ENCODE results near the gene PTPRD. TPM values are rescaled to one million over a fixed set of nuclear protein-coding genes. Genes with fewer than 3 reads are reported as not detected.
"Not testable (repeated sequence)": the region's sequence is repeated elsewhere in the genome, so short reads cannot be mapped to it uniquely, and the experiment has no call there.

Gene PTPRD
- total and polyA plus RNA-seq, 2 of the 4 experiments (the other 2 are of a cell fraction): 0.07 to 0.18 TPM

DNA sequence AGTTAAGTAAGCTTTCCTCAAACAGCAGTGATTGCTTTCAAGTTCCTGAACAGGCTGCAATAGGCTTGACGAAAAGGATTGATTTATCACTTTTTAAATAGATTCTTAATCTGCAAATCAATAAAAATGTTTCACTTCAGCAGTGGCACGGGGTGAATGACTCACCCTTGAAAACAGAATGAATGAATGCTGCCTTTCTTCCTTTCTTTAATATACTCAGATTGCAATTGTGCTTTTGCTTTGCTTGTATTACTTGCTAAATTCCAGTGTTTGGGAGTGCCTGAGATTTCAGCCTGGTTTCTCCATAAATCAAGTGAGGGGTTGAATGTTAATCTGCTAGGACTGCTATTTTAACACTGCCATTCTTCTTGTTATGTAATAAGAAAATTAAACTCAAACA is 1293.8 kb downstream of the PTPRD start:
- Histone ChIP-seq H3K9ac (ENCODE audit: low read depth, low read length) (no peak overlapping the region), H3K9me1 (ENCODE audit: insufficient read depth, low read length) (no peaks in the 10 kb centered on the region), H3K14ac (replicated peaks; ENCODE audit: low read depth, low read length) (no peak overlapping the region), H2AK5ac (ENCODE audit: low read depth, low read length) (no peak overlapping the region), H4K8ac (ENCODE audit: low read depth in 2 of 2, low read length in 2 of 2) (no peak overlapping the region), H3K36me3 (ENCODE audit: control insufficient read depth, insufficient read depth, low read length) (no peaks in the 10 kb centered on the region), H2BK15ac (ENCODE audit: low read depth, low read length) (no peak overlapping the region), H3K4me2 (ENCODE audit: low read depth, low read length) (no peak overlapping the region), H4K20me1 (ENCODE audit: insufficient read depth, low read length) (no peaks in the 10 kb centered on the region), H2AK9ac (replicated peaks; ENCODE audit: low read depth, low read length, poor library complexity) (no peak overlapping the region), H3K4me1 (ENCODE audit: control insufficient read depth, insufficient read depth, low read length) (no peaks in the 10 kb centered on the region), H4K91ac (ENCODE audit: insufficient read depth, low read depth, low read length) (no peak overlapping the region), H3K23ac (ENCODE audit: low read depth, low read length) (no peak overlapping the region), H3K27me3 (ENCODE audit: control insufficient read depth, insufficient read depth, low read length) (no peaks in the 10 kb centered on the region), H3K9me3 (ENCODE audit: control insufficient read depth, insufficient read depth, low read length) (no peaks in the 10 kb centered on the region), H3K56ac (ENCODE audit: extremely low read depth, insufficient read depth, low read length) (no peak overlapping the region), H3K27ac (ENCODE audit: insufficient read depth, low read length) (no peak overlapping the region), H2AFZ (replicated peaks; ENCODE audit: low read length, poor library complexity) (no peak overlapping the region), H3K4me3 (ENCODE audit: insufficient read depth, low read depth, low read length) (no peak overlapping the region), H4K5ac (ENCODE audit: low read depth, low read length) (no peak overlapping the region), H2BK20ac (ENCODE audit: low read depth, low read length) (no peak overlapping the region), H3K4ac (ENCODE audit: low read depth, low read length) (no peak overlapping the region), H2BK120ac (ENCODE audit: low read depth, low read length) (no peak overlapping the region), H3K79me1 (ENCODE audit: low read depth in 1 of 2, low read length in 2 of 2) (no peaks in the 10 kb centered on the region), H3K18ac (ENCODE audit: low read depth, low read length) (no peak overlapping the region), H2BK5ac (ENCODE audit: low read depth, low read length, poor library complexity, severe bottlenecking) (no peak overlapping the region)
- dilution Hi-C loops (cut with HindIII; ENCODE audit: low sequenced_read_pairs, unreplicated experiment) (no loop called here), in situ Hi-C loops (cut with MboI; ENCODE audit: low sequenced_read_pairs) (no loop called here), intact Hi-C loops (cut with micrococcal nuclease) (no loop called here)
- no CpG with 5 or more reads among the region's 2 CpGs for WGBS, 2 experiments (ENCODE audit: extremely low coverage in 2 of 2, insufficient read length in 1 of 2)
- ATAC-seq (ENCODE audit: low read depth) (no peak), DNase-seq (no peak)
- TF ChIP-seq MAZ (IDR thresholded peaks at IDR 0.05; ENCODE audit: borderline replicate concordance, low read depth, low read length) (no peak), CEBPB (IDR thresholded peaks at IDR 0.05; ENCODE audit: low read depth, low read length) (no peak), ELK1 (IDR thresholded peaks at IDR 0.05; ENCODE audit: borderline replicate concordance, low read depth, low read length) (no peak)
- BruUV-seq (replicated peaks): no TSS peak
- ChIA-PET CTCF (no interaction called here), POLR2A (ENCODE audit: unreplicated experiment) (no interaction called here)

- H2BK15ac ChIP-seq (ENCODE audit: low read depth, low read length); CTCF ChIA-PET; H2BK20ac ChIP-seq (ENCODE audit: low read depth, low read length); dilution Hi-C loops (cut with HindIII; ENCODE audit: low sequenced_read_pairs, unreplicated experiment); POLR2A ChIA-PET (ENCODE audit: unreplicated experiment); H3K27me3 ChIP-seq (ENCODE audit: control insufficient read depth, insufficient read depth, low read length); H3K23ac ChIP-seq (ENCODE audit: low read depth, low read length); H3K9me1 ChIP-seq (ENCODE audit: insufficient read depth, low read length); H3K4ac ChIP-seq (ENCODE audit: low read depth, low read length); in situ Hi-C loops (cut with MboI; ENCODE audit: low sequenced_read_pairs); H3K9ac ChIP-seq (ENCODE audit: low read depth, low read length); H4K8ac ChIP-seq (ENCODE audit: low read depth in 2 of 2, low read length in 2 of 2); H2BK5ac ChIP-seq (ENCODE audit: low read depth, low read length, poor library complexity, severe bottlenecking); H2AK5ac ChIP-seq (ENCODE audit: low read depth, low read length); H3K4me1 ChIP-seq (ENCODE audit: control insufficient read depth, insufficient read depth, low read length); intact Hi-C loops (cut with micrococcal nuclease); H3K27ac ChIP-seq (ENCODE audit: insufficient read depth, low read length); H4K5ac ChIP-seq (ENCODE audit: low read depth, low read length); H3K36me3 ChIP-seq (ENCODE audit: control insufficient read depth, insufficient read depth, low read length); H2AK9ac ChIP-seq (replicated peaks; ENCODE audit: low read depth, low read length, poor library complexity); H3K18ac ChIP-seq (ENCODE audit: low read depth, low read length); H2BK120ac ChIP-seq (ENCODE audit: low read depth, low read length); ATAC-seq (ENCODE audit: low read depth); BruUV-seq (replicated peaks); H2AFZ ChIP-seq (replicated peaks; ENCODE audit: low read length, poor library complexity); H3K9me3 ChIP-seq (ENCODE audit: control insufficient read depth, insufficient read depth, low read length); DNase-seq; H4K20me1 ChIP-seq (ENCODE audit: insufficient read depth, low read length); H3K56ac ChIP-seq (ENCODE audit: extremely low read depth, insufficient read depth, low read length); H3K4me2 ChIP-seq (ENCODE audit: low read depth, low read length); H4K91ac ChIP-seq (ENCODE audit: insufficient read depth, low read depth, low read length); H3K4me3 ChIP-seq (ENCODE audit: insufficient read depth, low read depth, low read length); H3K14ac ChIP-seq (replicated peaks; ENCODE audit: low read depth, low read length); H3K79me1 ChIP-seq (ENCODE audit: low read depth in 1 of 2, low read length in 2 of 2): not testable (repeated sequence)
- 100% methylated on average over 1 of the region's 7 CpGs; no CpG with 5 or more reads in 1 of the 2 experiments for whole genome bisulfite sequencing, 2 experiments (ENCODE audit: extremely low coverage in 2 of 2, insufficient read length in 1 of 2)
These were observed 1302.1 kb downstream of the PTPRD start for GRCh38 chr9:9310743-9311142.
